WTC11 (cell line): ENCODE data around the gene IL36B. TPM values are rescaled to one million over a fixed set of nuclear protein-coding genes. Genes with fewer than 3 reads are reported as not detected.

Source experiments
- NR1H2 ChIP-seq: sonication (generic); formaldehyde crosslinking; IDR thresholded peaks from 2 replicates; pipeline ENCODE4 v1.9.0; 2021; ENCODE audit warnings: mild to moderate bottlenecking, moderate library complexity, missing genetic modification reagents
- RORB ChIP-seq: fragments of 250-450 bp; sonication (Bioruptor Pico); IDR thresholded peaks from 2 replicates; pipeline ENCODE4 v1.9.0; 2021; ENCODE audit warnings: mild to moderate bottlenecking
- SMAD4 ChIP-seq: sonication (generic); formaldehyde crosslinking; IDR thresholded peaks from 2 replicates; pipeline ENCODE4 v1.8.0; 2022; ENCODE audit warnings: mild to moderate bottlenecking, missing genetic modification reagents
- TCF7 ChIP-seq: sonication (generic); formaldehyde crosslinking; IDR thresholded peaks from 2 replicates; pipeline ENCODE4 v1.8.0; 2022; ENCODE audit warnings: mild to moderate bottlenecking, low read depth, missing genetic modification reagents, moderate library complexity
- ZNF317 ChIP-seq: sonication (generic); formaldehyde crosslinking; IDR thresholded peaks from 2 replicates; pipeline ENCODE4 v1.8.1; 2023; ENCODE audit warnings: low read depth, mild to moderate bottlenecking, moderate library complexity, missing genetic modification reagents, borderline replicate concordance
- ZNF423 ChIP-seq: fragments of 250-450 bp; sonication (Bioruptor Pico); IDR thresholded peaks from 2 replicates; pipeline ENCODE4 v2.1.2; 2022; ENCODE audit warnings: mild to moderate bottlenecking, moderate library complexity
- total RNA-seq: library from RNA; stranded (reverse); gene quantifications from 3 replicates; pipeline ENCODE4 v1.2.3, GENCODE V29; 2021
- TF ChIP-seq, protein P1 (sequence below): sonication (generic); formaldehyde crosslinking; IDR thresholded peaks from 2 replicates; pipeline ENCODE4 v1.8.0; 2022; ENCODE audit warnings: mild to moderate bottlenecking, missing genetic modification reagents
- TF ChIP-seq, protein P2 (sequence below): fragments of 250-450 bp; sonication (Bioruptor Pico); IDR thresholded peaks from 2 replicates; pipeline ENCODE4 v1.8.0; 2021; ENCODE audit warnings: mild to moderate bottlenecking
- TF ChIP-seq, protein P3 (sequence below): fragments of 200-600 bp; IDR thresholded peaks from 2 replicates; pipeline ENCODE4 v1.8.0; 2022; ENCODE audit warnings: antibody characterized with exemption
- TF ChIP-seq, protein P4 (sequence below): fragments of 250-450 bp; sonication (Bioruptor Pico); IDR thresholded peaks from 2 replicates; pipeline ENCODE4 v1.9.0; 2021; ENCODE audit warnings: mild to moderate bottlenecking, borderline replicate concordance
- TF ChIP-seq, protein P5 (sequence below): sonication (generic); formaldehyde crosslinking; IDR thresholded peaks from 2 replicates; pipeline ENCODE4 v1.8.1; 2023; ENCODE audit warnings: mild to moderate bottlenecking, missing genetic modification reagents, moderate library complexity

Gene IL36B
- total RNA-seq, 1 experiment from 2014 or later, result not detected

DNA sequence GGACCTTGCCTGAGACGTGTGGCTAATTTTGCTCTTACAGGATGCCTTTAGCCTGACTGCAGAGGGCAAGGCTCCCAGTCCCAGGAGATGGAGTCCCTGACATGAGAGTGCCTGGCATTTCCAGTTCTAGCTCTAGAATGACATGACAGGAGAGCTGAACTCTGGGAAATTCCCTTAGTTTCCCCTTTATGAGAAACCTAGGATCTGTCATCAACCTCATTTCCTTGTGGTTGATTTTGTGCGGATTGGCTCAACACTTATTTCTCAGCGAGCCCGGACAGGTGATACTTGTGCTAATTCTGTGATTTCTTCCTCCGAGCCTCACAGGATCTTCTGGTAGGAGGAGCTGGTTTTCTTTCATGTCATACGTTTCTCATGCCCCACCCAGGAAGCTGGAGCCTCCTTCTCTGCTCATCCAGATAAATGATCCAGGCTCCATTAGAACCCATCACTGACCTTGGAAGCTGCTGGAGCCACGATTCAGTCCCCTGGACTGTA is 75.1 kb downstream of the IL36B start, which contains the start of gene IL36G (continued):
- TF ChIP-seq, protein P1, sequence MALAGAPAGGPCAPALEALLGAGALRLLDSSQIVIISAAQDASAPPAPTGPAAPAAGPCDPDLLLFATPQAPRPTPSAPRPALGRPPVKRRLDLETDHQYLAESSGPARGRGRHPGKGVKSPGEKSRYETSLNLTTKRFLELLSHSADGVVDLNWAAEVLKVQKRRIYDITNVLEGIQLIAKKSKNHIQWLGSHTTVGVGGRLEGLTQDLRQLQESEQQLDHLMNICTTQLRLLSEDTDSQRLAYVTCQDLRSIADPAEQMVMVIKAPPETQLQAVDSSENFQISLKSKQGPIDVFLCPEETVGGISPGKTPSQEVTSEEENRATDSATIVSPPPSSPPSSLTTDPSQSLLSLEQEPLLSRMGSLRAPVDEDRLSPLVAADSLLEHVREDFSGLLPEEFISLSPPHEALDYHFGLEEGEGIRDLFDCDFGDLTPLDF, result no peak
- TF ChIP-seq, protein P2, sequence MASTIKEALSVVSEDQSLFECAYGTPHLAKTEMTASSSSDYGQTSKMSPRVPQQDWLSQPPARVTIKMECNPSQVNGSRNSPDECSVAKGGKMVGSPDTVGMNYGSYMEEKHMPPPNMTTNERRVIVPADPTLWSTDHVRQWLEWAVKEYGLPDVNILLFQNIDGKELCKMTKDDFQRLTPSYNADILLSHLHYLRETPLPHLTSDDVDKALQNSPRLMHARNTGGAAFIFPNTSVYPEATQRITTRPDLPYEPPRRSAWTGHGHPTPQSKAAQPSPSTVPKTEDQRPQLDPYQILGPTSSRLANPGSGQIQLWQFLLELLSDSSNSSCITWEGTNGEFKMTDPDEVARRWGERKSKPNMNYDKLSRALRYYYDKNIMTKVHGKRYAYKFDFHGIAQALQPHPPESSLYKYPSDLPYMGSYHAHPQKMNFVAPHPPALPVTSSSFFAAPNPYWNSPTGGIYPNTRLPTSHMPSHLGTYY, result no peak
- TF ChIP-seq, protein P3, sequence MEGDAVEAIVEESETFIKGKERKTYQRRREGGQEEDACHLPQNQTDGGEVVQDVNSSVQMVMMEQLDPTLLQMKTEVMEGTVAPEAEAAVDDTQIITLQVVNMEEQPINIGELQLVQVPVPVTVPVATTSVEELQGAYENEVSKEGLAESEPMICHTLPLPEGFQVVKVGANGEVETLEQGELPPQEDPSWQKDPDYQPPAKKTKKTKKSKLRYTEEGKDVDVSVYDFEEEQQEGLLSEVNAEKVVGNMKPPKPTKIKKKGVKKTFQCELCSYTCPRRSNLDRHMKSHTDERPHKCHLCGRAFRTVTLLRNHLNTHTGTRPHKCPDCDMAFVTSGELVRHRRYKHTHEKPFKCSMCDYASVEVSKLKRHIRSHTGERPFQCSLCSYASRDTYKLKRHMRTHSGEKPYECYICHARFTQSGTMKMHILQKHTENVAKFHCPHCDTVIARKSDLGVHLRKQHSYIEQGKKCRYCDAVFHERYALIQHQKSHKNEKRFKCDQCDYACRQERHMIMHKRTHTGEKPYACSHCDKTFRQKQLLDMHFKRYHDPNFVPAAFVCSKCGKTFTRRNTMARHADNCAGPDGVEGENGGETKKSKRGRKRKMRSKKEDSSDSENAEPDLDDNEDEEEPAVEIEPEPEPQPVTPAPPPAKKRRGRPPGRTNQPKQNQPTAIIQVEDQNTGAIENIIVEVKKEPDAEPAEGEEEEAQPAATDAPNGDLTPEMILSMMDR, result no peak
- TF ChIP-seq RORB (CRISPR knock-in tag) (no peak), ZNF423 (CRISPR knock-in tag) (no peak), SMAD4 (CRISPR knock-in tag) (no peak), NR1H2 (CRISPR knock-in tag) (no peak), ZNF317 (CRISPR knock-in tag) (no peak), TCF7 (CRISPR knock-in tag) (no peak)
- TF ChIP-seq, protein P4, sequence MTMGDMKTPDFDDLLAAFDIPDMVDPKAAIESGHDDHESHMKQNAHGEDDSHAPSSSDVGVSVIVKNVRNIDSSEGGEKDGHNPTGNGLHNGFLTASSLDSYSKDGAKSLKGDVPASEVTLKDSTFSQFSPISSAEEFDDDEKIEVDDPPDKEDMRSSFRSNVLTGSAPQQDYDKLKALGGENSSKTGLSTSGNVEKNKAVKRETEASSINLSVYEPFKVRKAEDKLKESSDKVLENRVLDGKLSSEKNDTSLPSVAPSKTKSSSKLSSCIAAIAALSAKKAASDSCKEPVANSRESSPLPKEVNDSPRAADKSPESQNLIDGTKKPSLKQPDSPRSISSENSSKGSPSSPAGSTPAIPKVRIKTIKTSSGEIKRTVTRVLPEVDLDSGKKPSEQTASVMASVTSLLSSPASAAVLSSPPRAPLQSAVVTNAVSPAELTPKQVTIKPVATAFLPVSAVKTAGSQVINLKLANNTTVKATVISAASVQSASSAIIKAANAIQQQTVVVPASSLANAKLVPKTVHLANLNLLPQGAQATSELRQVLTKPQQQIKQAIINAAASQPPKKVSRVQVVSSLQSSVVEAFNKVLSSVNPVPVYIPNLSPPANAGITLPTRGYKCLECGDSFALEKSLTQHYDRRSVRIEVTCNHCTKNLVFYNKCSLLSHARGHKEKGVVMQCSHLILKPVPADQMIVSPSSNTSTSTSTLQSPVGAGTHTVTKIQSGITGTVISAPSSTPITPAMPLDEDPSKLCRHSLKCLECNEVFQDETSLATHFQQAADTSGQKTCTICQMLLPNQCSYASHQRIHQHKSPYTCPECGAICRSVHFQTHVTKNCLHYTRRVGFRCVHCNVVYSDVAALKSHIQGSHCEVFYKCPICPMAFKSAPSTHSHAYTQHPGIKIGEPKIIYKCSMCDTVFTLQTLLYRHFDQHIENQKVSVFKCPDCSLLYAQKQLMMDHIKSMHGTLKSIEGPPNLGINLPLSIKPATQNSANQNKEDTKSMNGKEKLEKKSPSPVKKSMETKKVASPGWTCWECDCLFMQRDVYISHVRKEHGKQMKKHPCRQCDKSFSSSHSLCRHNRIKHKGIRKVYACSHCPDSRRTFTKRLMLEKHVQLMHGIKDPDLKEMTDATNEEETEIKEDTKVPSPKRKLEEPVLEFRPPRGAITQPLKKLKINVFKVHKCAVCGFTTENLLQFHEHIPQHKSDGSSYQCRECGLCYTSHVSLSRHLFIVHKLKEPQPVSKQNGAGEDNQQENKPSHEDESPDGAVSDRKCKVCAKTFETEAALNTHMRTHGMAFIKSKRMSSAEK, result no peak
- TF ChIP-seq, protein P5, sequence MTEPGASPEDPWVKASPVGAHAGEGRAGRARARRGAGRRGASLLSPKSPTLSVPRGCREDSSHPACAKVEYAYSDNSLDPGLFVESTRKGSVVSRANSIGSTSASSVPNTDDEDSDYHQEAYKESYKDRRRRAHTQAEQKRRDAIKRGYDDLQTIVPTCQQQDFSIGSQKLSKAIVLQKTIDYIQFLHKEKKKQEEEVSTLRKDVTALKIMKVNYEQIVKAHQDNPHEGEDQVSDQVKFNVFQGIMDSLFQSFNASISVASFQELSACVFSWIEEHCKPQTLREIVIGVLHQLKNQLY (CRISPR knock-in tag), result no peak
- TF ChIP-seq, all 79 proteins: peak for 0

Other genes starting within 250 kb of the IL36B start
- not detected in 3 replicates for gene IL1B, start 216.1 kb downstream of the IL36B start, total RNA-seq
- gene IL37, start 141.7 kb downstream of the IL36B start, total RNA-seq, result 0.30 to 0.48 TPM in 2 of 3 replicates, not detected in the other
- 0.32 TPM in 1 of 3 replicates, not detected in the others for gene IL36G, start 74.9 kb downstream of the IL36B start, total RNA-seq
- not detected in 3 replicates for gene IL36A, start 47.4 kb downstream of the IL36B start, total RNA-seq
- gene IL36RN, start 6.3 kb upstream of the IL36B start, total RNA-seq, result not detected in 3 replicates
- not detected in 3 replicates for gene IL1F10, start 15.1 kb upstream of the IL36B start, total RNA-seq
- gene IL1RN, start 74.7 kb upstream of the IL36B start, total RNA-seq, result not detected in 3 replicates
- 1.5 to 2.7 TPM (median 2.3 TPM) in 3 replicates for gene PSD4, start 121.1 kb upstream of the IL36B start, total RNA-seq
- gene PAX8, start 226.1 kb upstream of the IL36B start, total RNA-seq, result 0.27 to 0.66 TPM (median 0.35 TPM) in 3 replicates